ENCODE measurements around the gene HNRNPCL1.
"Not testable (repeated sequence)": the region's sequence is repeated elsewhere in the genome, so short reads cannot be mapped to it uniquely, and the experiment has no call there.

DNA sequence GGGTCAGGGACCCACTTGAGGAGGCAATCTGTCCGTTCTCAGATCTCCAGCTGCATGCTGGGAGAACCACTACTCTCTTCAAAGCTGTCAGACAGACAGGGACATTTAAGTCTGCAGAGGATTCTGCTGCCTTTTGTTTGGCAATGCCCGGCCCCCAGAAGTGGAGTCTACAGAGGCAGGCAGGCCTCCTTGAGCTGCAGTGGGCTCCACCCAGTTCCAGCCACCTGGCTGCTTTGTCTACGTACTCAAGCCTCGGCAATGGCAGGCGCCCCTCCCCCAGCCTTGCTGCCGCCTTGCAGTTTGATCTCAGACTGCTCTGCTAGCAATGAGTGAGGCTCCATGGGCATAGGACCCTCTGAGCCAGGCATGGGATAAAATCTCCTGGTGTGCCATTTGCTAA is 29.5 kb downstream of the HNRNPCL1 start:
- TF ChIP-seq CTCF (conservative IDR thresholded peaks at IDR 0.05; ENCODE audit: low read length); EZH2phosphoT487 (IDR thresholded peaks at IDR 0.05; ENCODE audit: borderline replicate concordance, low read depth, low read length): not testable (repeated sequence)

Measured in OCI-LY7 (cell line).